Forelimb muscle (tissue), 1 donor: Measurements from ENCODE around the gene EMC9. TPM values are rescaled to one million over a fixed set of nuclear protein-coding genes. Genes with fewer than 3 reads are reported as not detected.
"Not testable (repeated sequence)": the region's sequence is repeated elsewhere in the genome, so short reads cannot be mapped to it uniquely, and the experiment has no call there.

ENCODE experiments used
- DNase-seq: peaks from one replicate; pipeline ENCODE4 v3.0.0-alpha.2; 2013; ENCODE audit warnings: low read depth
- polyA plus RNA-seq: library from polyadenylated mRNA; unstranded; fragments of 120-200 nt; gene quantifications from one replicate; pipeline ENCODE4 v1.2.1, GENCODE V29; 2013; ENCODE audit not compliant: insufficient read length

The EMC9 gene
- polyA plus RNA-seq, 1 donor: 32.1 TPM

- DNase-seq: no peak
These were observed 33.0 kb downstream of the EMC9 start for GRCh38 chr14:24108336-24108874.

- DNase-seq: no peak
These were observed 34.6 kb downstream of the EMC9 start for GRCh38 chr14:24106672-24107271.

- not testable (repeated sequence) for DNase-seq
These were observed 35.7 kb downstream of the EMC9 start for GRCh38 chr14:24105609-24106239.

- no peak for DNase-seq
These were observed 37.9 kb downstream of the EMC9 start for GRCh38 chr14:24103451-24103850.

- no peak for DNase-seq
These were observed 38.9 kb downstream of the EMC9 start for GRCh38 chr14:24102357-24103048.

- DNase-seq: no peak
These were observed 40.4 kb downstream of the EMC9 start for GRCh38 chr14:24100982-24101494.

GRCh38 chr14:24100197-24100981, 41.0 kb downstream of the EMC9 start:
- no peak for DNase-seq

- DNase-seq: no peak
These were observed 42.2 kb downstream of the EMC9 start for GRCh38 chr14:24098927-24099813.

GRCh38 chr14:24098229-24098926, 43.0 kb downstream of the EMC9 start:
- DNase-seq: no peak

GRCh38 chr14:24096545-24097181, 44.7 kb downstream of the EMC9 start:
- no peak for DNase-seq

GRCh38 chr14:24095271-24096068, 45.9 kb downstream of the EMC9 start:
- no peak for DNase-seq

GRCh38 chr14:24094841-24095270, 46.5 kb downstream of the EMC9 start:
- DNase-seq: no peak

GRCh38 chr14:24093901-24094840, 47.2 kb downstream of the EMC9 start, which contains the start of gene PCK2:
TSS of gene PCK2 (plus strand) at chr14:24094311. CDS start at chr14:24094406, 95 bp downstream.
- no peak for DNase-seq

- DNase-seq: no peak
These were observed 48.0 kb downstream of the EMC9 start for GRCh38 chr14:24093207-24093900.

GRCh38 chr14:24092505-24093206, 48.7 kb downstream of the EMC9 start:
- no peak for DNase-seq

GRCh38 chr14:24092110-24092504, 49.3 kb downstream of the EMC9 start:
- DNase-seq: no peak
